ENCODE measurements around the gene ATOH7.
"Not testable (repeated sequence)": the region's sequence is repeated elsewhere in the genome, so short reads cannot be mapped to it uniquely, and the experiment has no call there.

ATOH7 gene

DNA sequence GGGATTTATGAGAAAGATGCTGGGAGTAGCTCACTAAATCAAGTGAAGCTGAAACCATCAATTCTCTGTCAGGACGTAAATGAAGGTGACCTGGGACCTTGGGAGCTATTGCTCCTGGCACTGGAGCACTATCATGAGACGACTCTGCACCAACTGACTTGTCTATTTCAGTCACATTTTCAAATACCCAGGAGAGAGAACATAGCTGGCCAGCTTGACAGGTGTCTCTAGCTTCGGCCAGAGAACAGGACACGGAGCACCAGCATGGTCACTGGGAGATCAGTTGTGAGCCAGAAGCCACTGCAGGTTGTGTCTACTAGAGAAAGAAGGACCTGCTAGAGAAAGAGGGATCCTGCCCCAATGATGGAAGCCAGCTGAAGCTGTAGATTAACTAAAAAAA, 17.4 kb upstream of the ATOH7 start:
- TF ChIP-seq, protein P1, sequence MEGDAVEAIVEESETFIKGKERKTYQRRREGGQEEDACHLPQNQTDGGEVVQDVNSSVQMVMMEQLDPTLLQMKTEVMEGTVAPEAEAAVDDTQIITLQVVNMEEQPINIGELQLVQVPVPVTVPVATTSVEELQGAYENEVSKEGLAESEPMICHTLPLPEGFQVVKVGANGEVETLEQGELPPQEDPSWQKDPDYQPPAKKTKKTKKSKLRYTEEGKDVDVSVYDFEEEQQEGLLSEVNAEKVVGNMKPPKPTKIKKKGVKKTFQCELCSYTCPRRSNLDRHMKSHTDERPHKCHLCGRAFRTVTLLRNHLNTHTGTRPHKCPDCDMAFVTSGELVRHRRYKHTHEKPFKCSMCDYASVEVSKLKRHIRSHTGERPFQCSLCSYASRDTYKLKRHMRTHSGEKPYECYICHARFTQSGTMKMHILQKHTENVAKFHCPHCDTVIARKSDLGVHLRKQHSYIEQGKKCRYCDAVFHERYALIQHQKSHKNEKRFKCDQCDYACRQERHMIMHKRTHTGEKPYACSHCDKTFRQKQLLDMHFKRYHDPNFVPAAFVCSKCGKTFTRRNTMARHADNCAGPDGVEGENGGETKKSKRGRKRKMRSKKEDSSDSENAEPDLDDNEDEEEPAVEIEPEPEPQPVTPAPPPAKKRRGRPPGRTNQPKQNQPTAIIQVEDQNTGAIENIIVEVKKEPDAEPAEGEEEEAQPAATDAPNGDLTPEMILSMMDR (conservative IDR thresholded peaks at IDR 0.05; ENCODE audit: low read depth, low read length) = no peak
- no peak for DNase-seq (ENCODE audit: low read depth)
- H3K4me3 ChIP-seq (ENCODE audit: low read depth, low read length) = no peak overlapping the region

DNA sequence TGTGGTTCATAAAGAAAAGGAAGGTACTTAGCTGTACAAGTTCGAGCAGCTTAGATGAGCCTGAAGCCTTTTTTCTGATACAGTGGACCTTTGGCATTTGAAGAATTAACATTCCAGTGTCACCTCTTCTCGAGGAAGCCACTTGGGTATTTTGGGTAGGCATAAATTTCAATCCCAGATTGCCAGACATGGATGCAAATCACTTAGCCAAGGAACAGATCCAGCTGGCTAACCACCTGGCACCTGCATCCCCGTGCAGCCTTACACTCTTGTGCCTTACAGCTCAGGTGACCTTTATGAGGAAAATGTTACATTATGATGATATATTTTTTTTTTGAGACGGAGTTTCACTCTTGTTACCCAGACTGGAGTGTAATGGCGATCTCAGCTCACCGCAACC, 16.0 kb upstream of the ATOH7 start:
- no peak for DNase-seq (ENCODE audit: low read depth)
- TF ChIP-seq, protein P1 (conservative IDR thresholded peaks at IDR 0.05; ENCODE audit: low read depth, low read length) = no peak
- no peak overlapping the region for H3K4me3 ChIP-seq (ENCODE audit: low read depth, low read length)

DNA sequence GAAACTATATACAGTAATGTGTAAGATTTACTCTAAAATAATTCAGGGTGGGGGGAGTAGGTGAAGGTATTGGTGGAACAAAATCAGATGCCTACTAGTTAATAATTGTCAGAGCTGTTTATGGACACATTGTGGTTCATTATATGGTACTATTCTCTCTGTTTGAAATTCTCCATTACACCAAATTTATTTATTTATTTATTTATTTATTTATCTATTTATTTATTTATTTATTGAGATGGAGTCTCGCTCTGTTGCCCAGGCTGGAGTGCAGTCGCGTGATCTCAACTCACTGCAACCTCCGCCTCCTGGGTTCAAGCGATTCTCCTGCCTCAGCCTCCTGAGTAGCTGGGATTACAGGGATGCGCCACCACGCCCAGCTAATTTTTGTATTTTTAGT, 14.5 kb upstream of the ATOH7 start:
- not testable (repeated sequence) for DNase-seq (ENCODE audit: low read depth); H3K4me3 ChIP-seq (ENCODE audit: low read depth, low read length)

DNA sequence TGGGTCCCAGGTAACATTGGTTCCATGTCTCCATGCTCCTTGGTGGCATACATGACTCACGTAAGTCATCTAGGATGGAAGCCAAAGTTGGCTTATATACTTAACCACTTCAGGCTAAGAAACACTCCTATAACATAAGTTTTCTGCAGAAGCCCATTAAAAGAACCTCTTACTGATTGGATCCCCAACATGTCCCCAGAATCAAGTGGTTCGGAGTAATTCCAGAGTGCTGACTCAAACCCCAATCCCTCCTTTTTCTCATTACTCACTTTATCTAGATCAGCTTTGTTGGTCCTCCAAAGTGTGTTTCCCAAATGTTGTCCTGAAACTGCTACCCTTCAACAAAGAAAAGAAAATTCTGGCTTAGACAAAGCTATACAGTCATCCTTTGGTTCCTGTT, 10.1 kb upstream of the ATOH7 start:
- TF ChIP-seq, protein P1 (conservative IDR thresholded peaks at IDR 0.05; ENCODE audit: low read depth, low read length) = no peak
- DNase-seq (ENCODE audit: low read depth) = no peak
- H3K4me3 ChIP-seq (ENCODE audit: low read depth, low read length) = no peak overlapping the region

DNA sequence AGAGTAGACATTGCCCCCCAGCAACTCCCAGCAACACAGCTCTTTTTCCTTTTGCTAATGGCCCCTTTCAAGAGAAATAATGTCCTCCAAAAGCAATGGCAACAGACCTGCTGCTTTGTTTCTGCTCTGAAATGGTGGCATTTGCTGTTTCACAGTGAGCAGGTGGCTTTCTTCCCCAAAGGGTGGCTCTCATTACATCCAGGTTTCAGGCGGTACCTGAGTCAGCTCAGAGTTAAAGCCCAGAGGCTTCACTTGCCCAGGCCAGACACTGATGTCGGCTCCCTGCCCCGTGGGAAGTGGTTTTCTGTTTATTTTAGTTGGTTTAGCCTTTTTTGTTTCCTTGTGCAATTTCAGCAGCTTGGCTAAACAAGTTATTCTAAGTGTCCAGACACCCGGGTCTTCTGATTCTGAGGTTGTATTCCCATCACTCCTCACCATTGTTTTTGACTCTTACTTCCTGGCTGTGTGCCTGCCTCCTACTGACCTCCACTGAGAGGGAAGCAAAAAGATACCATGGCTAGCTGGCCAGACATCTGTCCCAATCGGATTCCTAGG, 7.8 kb upstream of the ATOH7 start:
- DNase-seq (ENCODE audit: low read depth) = peak; percentile 49
- H3K4me3 ChIP-seq (ENCODE audit: low read depth, low read length) = no peak overlapping the region
- TF ChIP-seq, protein P1 (conservative IDR thresholded peaks at IDR 0.05; ENCODE audit: low read depth, low read length) = no peak

DNA sequence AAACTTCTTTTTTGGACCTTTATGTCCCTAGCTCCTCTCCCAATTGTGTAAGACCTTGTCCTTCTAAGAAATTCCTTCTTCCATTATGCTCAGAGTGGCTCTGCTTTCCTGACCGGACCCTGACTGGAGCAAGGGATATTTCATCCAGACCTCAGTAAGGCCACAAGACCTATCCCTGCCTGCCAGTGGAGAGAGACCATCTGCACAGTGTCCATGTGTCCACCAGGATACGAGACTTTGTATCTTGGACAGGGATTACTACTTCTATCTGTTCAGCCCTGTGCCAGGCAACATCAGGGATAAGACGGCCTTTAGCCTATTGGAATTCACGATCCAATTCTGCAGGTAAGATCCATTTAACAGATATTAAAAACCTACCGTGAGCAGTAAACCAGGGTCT, 7.2 kb upstream of the ATOH7 start:
- TF ChIP-seq, protein P1 (conservative IDR thresholded peaks at IDR 0.05; ENCODE audit: low read depth, low read length) = no peak
- no peak overlapping the region for H3K4me3 ChIP-seq (ENCODE audit: low read depth, low read length)
- DNase-seq (ENCODE audit: low read depth) = no peak

DNA sequence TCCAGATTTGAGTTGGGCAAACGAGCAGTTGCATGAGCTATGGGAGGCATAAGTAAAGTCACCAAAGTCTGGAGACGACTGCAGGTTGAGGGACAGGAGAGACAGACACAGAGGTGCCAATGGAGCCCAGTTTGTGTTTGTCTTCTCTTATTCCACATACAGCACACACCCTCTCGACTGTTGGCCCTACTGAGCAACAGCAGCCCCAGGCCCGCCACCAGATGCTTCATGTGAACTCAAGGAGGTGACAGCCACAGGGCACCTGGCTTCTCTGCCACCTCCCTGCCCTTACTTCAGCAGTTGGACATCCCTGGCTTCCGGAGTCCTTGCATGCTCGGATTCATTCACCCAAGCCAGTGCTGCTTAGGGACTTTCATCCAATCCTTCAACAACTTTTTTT, 6.5 kb upstream of the ATOH7 start:
- no peak for DNase-seq (ENCODE audit: low read depth)
- no peak overlapping the region for H3K4me3 ChIP-seq (ENCODE audit: low read depth, low read length)
- TF ChIP-seq, protein P1 (conservative IDR thresholded peaks at IDR 0.05; ENCODE audit: low read depth, low read length) = no peak

Measured in choroid plexus epithelial cell (primary cell).